HG03159 (cell line): ENCODE results near the gene SASS6.
A peak's percentile ranks its signal among the peaks of the same experiment; 100 is the strongest.

Source experiments
- ATAC-seq: cut with Tn5 transposase; IDR thresholded peaks from one replicate; pipeline ENCODE4 v1.9.1; 2021; ENCODE audit warnings: mild to moderate bottlenecking, moderate library complexity; ENCODE audit not compliant: unreplicated experiment

The SASS6 gene

DNA sequence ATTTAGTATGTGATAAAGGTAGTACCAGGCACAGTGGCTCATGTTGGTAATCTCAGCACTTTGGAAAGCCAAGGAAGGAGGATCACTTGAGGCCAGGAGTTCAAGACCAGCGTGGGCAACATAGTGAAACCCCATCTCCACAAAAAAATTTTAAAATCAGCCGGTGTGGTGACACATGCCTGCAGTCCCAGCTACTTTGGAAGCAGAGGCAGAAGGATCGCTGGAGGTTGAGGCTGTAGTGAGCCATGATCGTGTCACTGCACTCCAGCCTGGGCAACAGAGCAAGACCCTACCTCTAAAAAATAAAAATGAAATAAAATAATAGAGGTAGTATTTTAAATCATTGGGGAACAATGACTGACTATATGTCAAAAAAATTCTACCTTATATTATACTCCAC is 17.2 kb downstream of the SASS6 start:
- no peak for ATAC-seq

DNA sequence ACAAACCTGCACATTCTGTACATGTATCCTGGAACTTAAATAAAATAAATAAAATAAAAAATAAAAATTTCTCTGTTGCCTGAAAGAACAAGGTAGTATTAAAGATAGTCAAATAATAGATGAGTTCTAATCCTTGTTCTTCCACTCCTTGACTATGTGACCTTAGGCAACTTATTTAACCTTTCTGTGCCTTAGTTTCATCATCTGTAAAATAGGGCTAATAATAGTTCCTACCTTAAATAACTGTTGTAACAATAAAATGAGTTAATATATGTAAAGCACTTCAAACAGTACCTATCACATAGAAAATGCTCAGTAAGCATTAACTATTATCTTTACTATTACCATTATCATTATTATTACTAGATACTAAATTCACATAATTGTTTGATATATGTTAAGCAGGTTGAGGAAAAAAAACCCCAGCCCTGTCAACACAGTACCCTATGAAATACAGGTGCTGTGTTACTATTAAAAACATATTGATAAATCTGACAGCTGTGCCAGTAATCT is 23.1 kb downstream of the SASS6 start:
- ATAC-seq, result no peak

GRCh38 chr1:100107696-100108095 is 25.0 kb downstream of the SASS6 start:
- no peak for ATAC-seq

DNA sequence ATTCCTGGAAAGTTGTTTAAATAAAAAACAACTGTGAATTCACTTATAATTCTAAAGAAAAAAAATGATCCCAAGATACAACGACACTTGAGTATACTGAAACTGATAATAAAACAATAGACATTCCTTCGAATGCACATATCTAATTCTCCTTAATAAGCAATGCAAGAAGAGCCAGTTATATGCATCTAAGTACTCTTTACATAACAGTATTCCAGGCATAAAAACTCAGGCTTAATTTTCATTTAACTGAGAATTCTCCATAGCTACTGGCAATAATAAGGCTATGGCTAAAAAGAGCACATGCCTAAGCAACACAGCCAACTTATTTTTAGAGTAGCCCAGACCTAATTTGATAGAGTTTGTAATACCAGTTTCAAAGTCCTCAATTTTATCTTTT is 31.2 kb downstream of the SASS6 start:
- no peak for ATAC-seq

GRCh38 chr1:100100202-100100601 is 32.5 kb downstream of the SASS6 start:
- no peak for ATAC-seq

- no peak for ATAC-seq
Observed at GRCh38 chr1:100090471-100090870, 42.3 kb downstream of the SASS6 start.

GRCh38 chr1:100089082-100089481 is 43.6 kb downstream of the SASS6 start:
- ATAC-seq, result no peak

DNA sequence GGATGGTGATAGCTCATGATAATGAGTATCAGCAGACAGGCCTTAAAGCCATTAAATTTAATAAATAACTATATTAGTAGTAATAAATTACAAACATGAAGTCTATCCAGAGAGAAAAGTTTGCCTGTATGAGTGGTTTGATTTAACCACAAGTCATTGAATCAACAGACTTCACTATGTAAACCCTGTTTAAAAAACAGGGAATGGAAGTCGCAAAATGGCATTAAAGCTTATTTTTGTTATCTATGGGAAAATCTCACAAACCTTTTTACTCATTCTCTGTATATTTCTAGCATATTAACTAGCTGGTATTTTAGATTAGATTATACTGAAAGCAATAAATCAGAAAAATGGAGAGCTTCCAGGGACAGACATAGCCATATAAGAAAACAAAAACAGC is 45.3 kb downstream of the SASS6 start:
- no peak for ATAC-seq

- ATAC-seq, result no peak
Observed at GRCh38 chr1:100080331-100080730, 52.4 kb downstream of the SASS6 start.

GRCh38 chr1:100077531-100077930 is 55.2 kb downstream of the SASS6 start:
- ATAC-seq, result peak; percentile 43

DNA sequence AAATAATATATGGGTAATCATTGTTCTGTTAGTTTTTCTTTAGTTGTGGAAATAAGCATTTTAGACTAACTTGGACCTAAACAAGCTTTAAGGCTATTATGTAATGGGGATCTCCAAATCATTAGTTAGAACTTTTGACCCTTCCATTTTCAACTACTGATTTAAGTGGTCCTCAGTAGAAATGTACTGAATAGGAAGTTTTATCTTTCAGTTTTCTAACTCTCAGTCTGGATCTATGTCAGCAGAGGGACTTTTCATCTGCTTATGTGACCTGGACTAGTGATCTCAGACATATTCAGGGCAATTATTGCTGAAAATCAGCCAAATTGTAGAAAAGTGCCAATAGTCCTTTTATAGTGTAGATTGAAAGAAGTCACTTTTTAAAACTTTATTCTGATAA is 56.0 kb downstream of the SASS6 start:
- peak; percentile 56 for ATAC-seq

GRCh38 chr1:100076319-100076718 is 56.4 kb downstream of the SASS6 start:
- ATAC-seq, result no peak

- ATAC-seq, result peak; percentile 48
Observed at GRCh38 chr1:100075773-100076172, 57.0 kb downstream of the SASS6 start.

- no peak for ATAC-seq
Observed at GRCh38 chr1:100074604-100075395, 57.9 kb downstream of the SASS6 start.

DNA sequence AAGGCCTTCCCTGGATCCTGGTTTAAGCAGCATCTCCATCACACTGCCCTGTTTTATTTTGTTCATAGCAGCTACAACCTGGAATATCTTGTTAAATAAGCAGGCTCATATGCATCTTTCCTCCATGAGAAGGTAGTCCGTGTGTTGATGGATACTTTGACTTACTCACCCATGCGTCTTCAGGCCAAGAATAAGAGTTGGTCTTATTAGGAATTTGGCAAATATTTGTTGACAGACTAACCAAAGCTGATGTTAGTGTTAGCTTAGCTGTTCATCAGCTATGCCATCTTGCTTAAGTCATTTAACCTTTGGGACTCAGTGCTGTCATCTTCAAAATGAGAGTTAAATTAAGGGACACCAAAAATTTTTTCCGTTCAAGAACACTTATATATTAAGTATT is 59.2 kb downstream of the SASS6 start:
- ATAC-seq, result no peak

- ATAC-seq, result no peak
Observed at GRCh38 chr1:100070201-100070939, 62.4 kb downstream of the SASS6 start.

GRCh38 chr1:100065969-100066227 is 66.8 kb downstream of the SASS6 start:
- no peak for ATAC-seq

DNA sequence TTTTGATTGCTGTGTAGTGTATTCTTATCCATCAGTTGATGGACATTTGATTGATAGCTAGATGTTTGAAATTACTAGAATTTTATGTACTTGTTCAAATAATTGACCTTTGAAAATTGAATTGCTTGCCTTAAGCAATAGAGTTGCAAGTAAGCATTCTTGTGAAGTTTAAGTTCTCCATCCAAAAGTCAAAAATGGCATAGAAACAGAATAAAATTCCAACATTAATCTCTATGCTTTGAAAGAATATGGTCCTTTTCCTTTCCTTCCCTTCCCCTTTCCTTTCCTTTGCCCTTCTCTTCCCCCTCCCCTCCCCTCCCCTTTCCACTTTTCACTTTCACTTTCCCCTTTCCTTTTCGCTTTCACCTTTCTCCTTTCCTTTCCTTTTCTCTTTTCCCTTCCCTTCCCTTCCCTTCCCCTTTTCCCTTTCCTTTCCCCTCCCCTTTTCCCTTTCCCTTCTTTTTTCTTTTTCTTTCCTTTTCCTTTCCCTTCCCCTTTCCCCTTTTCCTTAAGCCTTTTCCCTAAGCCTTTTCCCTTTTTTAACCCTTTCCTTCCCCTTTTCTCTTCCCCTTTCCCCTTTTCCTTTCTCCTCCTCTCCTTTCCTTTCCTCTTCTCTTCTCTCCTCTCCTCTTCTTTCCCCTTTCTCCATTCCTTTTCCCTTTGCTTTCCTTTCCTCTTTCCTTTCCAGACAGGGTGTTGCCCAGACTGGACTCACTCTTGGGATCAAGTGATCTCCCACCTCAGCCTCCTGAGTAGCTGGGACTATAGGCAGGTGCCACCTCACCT is 67.4 kb downstream of the SASS6 start:
- no peak for ATAC-seq

DNA sequence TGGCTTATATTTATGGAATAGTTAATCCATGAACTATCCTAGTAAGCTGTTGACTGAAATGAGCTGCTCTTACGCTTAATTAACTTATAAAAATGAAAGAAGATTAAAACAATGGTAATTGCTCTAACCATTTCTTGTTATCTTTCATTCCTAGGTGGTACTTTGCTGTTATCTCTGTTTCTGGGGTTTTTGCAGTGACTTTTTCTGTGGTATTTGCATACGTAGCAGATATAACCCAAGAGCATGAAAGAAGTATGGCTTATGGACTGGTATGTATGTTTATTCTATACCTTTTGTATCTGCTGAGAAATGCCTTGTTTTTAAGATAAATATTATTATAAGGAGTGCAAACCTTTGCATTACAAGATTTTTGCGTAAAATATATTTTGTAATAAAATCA is 71.0 kb downstream of the SASS6 start:
- no peak for ATAC-seq

DNA sequence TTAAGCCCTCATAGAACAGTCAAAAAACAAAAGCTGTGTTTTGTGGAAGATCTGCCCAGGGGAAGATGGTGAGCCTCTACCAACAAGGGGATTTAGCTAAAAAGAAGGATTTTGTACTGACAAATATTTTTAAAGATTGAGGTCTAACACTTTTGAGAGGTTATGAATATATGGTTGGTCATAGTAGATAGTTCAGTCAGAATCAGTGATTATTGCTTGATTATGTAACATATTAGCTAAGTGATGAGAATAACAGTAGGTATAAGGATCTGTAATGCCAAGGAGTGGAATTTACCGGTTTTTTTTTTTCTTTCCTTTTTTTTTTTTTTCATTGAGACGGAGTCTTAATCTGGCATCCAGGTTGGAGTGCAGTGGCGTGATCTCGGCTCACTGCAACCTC is 79.0 kb downstream of the SASS6 start:
- no peak for ATAC-seq

DNA sequence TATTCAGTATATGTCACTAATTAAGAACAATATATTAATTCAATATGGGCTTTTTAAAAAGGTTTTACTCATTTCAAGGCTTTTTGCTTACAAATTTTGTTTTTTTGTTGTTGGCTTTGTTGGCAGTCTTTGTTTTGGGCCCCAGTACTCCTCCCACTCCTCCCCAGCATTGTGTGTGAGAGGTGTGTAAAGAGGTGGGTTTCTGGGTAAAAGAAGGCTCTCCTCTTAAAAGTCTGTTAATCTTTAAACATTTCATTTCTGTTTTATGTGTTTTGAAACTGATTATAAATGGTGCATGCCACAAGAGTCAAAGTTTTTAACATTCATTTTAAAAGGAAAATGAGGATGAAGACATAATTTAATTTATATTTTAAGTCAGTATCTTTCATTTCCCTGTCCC is 79.6 kb downstream of the SASS6 start:
- no peak for ATAC-seq

GRCh38 chr1:100051893-100052292 is 80.8 kb downstream of the SASS6 start:
- no peak for ATAC-seq
